Measurements from ENCODE around the gene EPHB2.

Gene EPHB2

DNA sequence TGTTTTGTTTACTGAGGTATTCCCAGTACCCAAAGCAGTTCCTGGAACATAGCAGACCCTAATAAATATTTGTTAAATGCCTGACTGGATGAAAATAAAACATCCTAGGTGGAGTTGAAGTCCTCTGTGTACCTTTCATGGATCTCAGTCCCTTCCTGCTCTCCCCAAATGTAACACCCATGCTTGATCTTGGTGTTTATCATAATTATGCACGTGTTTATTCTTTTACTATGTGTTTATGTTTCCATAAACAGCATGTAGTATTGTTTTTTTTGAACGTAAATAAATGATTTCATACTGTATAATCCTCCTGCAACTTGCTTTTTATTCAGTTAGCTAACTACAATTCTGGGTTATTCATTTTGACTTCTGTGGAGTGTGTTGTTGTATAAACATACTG, 257.2 kb downstream of the EPHB2 start:
- DNase-seq = no peak

DNA sequence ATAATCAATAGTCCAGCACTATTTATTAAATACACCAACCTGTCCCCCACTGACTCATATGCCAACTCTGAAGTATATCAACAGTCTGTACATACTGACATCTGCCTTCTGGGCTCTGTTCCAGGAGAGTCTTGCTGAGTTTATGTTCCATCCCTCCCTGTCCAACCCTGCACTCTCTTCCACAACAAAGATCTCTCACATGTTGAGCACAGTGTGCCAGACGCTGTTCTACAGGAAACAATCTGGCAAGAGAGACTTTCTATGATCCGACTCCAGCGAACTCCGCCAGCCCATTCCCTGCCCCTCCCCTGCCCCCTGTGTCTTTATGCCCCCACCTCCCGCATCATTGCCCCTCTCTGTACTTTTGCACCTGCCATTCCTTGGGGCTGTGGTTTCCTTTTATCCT, 258.7 kb downstream of the EPHB2 start:
- no peak for DNase-seq

DNA sequence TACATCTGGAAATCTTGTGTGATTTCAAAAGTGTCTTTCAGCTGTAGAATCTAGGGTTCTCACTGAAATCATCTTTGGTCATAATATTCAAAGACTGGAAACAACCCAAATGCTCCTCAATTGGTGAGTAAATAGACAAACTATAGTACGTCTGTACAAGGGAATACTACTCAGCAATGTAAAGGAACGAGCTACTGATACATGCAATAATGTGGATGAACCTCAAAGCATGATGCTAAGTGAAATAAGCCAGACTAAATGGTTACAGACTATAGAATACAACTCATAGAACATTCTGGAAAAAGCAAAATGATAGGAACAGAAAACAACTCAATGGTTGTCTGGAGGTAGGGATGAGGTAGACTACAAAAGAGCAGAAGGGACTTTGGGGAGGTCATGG, 259.5 kb downstream of the EPHB2 start:
- DNase-seq = no peak

Data from stimulated activated naive CD4-positive, alpha-beta T cell treated with Interleukin-2 at 50 U/mL for 16 hours (primary cell).